ENCODE data around the gene TCIRG1.

Gene TCIRG1

DNA sequence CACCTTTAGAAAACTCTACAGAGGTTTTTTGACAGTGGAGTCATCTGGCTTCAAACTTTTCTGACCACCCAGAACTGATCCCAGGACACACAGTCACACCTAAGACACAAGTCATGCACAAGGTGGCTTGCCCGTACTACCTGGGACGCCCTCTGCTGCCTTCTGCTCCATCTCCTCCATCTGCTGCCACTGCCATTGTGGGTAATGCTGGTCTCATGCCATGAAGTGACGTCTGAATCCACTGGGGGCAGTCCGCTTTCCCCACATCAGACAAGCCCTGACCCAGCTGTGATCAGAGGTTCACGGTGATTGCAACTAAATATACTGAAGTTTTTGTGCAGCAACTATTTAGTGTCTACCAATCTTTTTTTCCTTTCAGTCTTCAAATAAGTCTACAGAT lies 13.8 kb upstream of the TCIRG1 start:
- TF ChIP-seq ZFX (IDR thresholded peaks at IDR 0.05) = no peak
- TF ChIP-seq, protein P1, sequence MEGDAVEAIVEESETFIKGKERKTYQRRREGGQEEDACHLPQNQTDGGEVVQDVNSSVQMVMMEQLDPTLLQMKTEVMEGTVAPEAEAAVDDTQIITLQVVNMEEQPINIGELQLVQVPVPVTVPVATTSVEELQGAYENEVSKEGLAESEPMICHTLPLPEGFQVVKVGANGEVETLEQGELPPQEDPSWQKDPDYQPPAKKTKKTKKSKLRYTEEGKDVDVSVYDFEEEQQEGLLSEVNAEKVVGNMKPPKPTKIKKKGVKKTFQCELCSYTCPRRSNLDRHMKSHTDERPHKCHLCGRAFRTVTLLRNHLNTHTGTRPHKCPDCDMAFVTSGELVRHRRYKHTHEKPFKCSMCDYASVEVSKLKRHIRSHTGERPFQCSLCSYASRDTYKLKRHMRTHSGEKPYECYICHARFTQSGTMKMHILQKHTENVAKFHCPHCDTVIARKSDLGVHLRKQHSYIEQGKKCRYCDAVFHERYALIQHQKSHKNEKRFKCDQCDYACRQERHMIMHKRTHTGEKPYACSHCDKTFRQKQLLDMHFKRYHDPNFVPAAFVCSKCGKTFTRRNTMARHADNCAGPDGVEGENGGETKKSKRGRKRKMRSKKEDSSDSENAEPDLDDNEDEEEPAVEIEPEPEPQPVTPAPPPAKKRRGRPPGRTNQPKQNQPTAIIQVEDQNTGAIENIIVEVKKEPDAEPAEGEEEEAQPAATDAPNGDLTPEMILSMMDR (conservative IDR thresholded peaks at IDR 0.05) = no peak
- no peak overlapping the region for H3K27ac ChIP-seq

DNA sequence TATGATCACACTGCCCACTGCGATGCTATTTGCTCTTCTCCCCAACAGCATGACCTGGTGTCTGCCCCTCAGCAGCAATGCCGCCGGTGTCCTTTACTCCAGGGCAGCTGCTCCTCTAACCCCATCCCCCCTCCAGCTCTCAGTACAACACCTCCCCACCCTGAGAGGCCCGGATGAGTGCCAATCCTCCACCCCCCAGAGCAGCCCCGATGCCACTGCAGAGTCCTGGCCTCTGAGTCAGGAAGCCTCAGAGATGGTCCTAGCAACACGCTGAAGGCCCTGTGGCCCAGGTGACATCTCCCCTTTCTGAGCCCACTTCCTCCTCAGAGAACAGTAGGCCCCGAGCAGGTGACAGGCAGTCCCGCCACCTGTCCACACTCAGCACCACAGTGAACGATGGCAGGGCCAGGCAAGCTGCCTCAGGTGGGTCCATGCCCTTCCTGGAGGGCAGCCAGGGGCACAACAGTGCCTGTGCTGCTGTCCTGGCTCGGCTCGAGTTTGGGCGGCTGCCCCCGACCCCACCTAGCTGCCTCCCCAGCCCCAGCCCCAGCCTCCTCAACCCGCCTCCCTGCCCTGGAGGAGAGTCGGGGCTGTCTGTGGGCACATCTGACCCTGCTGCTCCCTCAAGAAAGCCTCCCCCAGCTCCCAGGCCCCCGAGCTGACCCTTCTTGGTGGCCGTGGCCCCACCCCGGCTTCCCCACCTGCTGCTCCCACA lies 12.3 kb upstream of the TCIRG1 start:
- H3K27ac ChIP-seq = no peak overlapping the region
- no peak for TF ChIP-seq ZFX (IDR thresholded peaks at IDR 0.05)
- TF ChIP-seq, protein P1 (conservative IDR thresholded peaks at IDR 0.05) = no peak

GRCh38 chr11:68027667-68028066 lies 11.2 kb upstream of the TCIRG1 start:
- no peak for TF ChIP-seq ZFX (IDR thresholded peaks at IDR 0.05)
- TF ChIP-seq, protein P1 (conservative IDR thresholded peaks at IDR 0.05) = no peak
- H3K27ac ChIP-seq = no peak overlapping the region

- H3K27ac ChIP-seq = peak overlapping the region; percentile 88
- no peak for TF ChIP-seq ZFX (IDR thresholded peaks at IDR 0.05)
- TF ChIP-seq, protein P1 (conservative IDR thresholded peaks at IDR 0.05) = no peak
Observed at GRCh38 chr11:68028802-68029545, 9.9 kb upstream of the TCIRG1 start.

- TF ChIP-seq ZFX (IDR thresholded peaks at IDR 0.05) = peak; percentile 80; the same call in 1 of the 2 replicates
- TF ChIP-seq, protein P1 (conservative IDR thresholded peaks at IDR 0.05) = no peak
- H3K27ac ChIP-seq = peak within 1 kb of the TSS; percentile 88
Observed at GRCh38 chr11:68030318-68031143, 8.3 kb upstream of the TCIRG1 start, which contains the start of gene NDUFS8. NDUFS8 (plus strand) TSS chr11:68030681; CDS start chr11:68032152, 1,471 bp downstream.

GRCh38 chr11:68031144-68031464 lies 7.7 kb upstream of the TCIRG1 start:
- H3K27ac ChIP-seq = peak overlapping the region; percentile 88
- TF ChIP-seq, protein P1 (conservative IDR thresholded peaks at IDR 0.05) = no peak
- no peak for TF ChIP-seq ZFX (IDR thresholded peaks at IDR 0.05)
